CD4-positive, alpha-beta T cell (primary cell): ENCODE results near the gene BNIP2. TPM values are rescaled to one million over a fixed set of nuclear protein-coding genes. Genes with fewer than 3 reads are reported as not detected.
A peak's percentile ranks its signal among the peaks of the same experiment; 100 is the strongest.

Experiments used
- ATAC-seq: fragments of 200-7000 bp; cut with Tn5 transposase; one replicate; pipeline ENCODE4 v1.10.0; 2022; ENCODE audit warnings: mild to moderate bottlenecking; ENCODE audit not compliant: poor library complexity
- CTCF ChIA-PET: fragments of 350-600 bp; sonication (Branson Sonifier 250); formaldehyde crosslinking; loops from one replicate; lab custom pipeline; 2021; ENCODE audit warnings: antibody characterized with exemption, inconsistent platforms; lab: Charles Lee
- POLR2A ChIA-PET: fragments of 350-600 bp; sonication (Branson Sonifier 250); formaldehyde crosslinking; loops from one replicate; lab custom pipeline; 2021; ENCODE audit warnings: antibody characterized with exemption, inconsistent platforms; lab: Charles Lee
- DNase-seq, 14 experiments: peaks; one replicate each; pipeline ENCODE4 v3.0.0-alpha.2; 2013 to 2020; ENCODE audit warnings: mixed read lengths in 2 of 14
- H3K27ac ChIP-seq, 2 donors: one replicate each; pipeline versions ENCODE4 v1.5.1 to v1.7.0; 2013; ENCODE audit warnings: low read length in 2 of 2, low read depth in 1 of 2, mild to moderate bottlenecking in 1 of 2
- H3K27me3 ChIP-seq, 2 experiments: 1 replicate in 1 of 2; 2 replicates in 1 of 2; pipeline versions ENCODE4 v1.6.1 to v1.7.0; 2013; ENCODE audit warnings: low read length in 2 of 2, control low read depth in 1 of 2, mild to moderate bottlenecking in 1 of 2, moderate library complexity in 1 of 2; ENCODE audit not compliant: insufficient read depth in 2 of 2, control insufficient read depth in 1 of 2
- H3K36me3 ChIP-seq: one replicate; pipeline ENCODE4 v1.6.1; 2013; ENCODE audit warnings: low read length, control low read depth; ENCODE audit not compliant: insufficient read depth
- H3K4me1 ChIP-seq: one replicate; pipeline ENCODE4 v1.6.1; 2013; ENCODE audit warnings: low read length, control low read depth; ENCODE audit not compliant: insufficient read depth
- H3K4me3 ChIP-seq: one replicate; pipeline ENCODE4 v1.5.1; 2013; ENCODE audit warnings: mild to moderate bottlenecking, low read length, moderate library complexity
- H3K9me3 ChIP-seq, 2 experiments: 1 replicate in 1 of 2; 2 replicates in 1 of 2; pipeline versions ENCODE4 v1.6.1 to v1.7.0; 2013; ENCODE audit warnings: low read length in 2 of 2, mild to moderate bottlenecking in 2 of 2, control low read depth in 1 of 2, moderate library complexity in 1 of 2; ENCODE audit not compliant: control insufficient read depth in 1 of 2, insufficient read depth in 1 of 2
- H3K27ac Mint-ChIP-seq: one replicate; pipeline ENCODE4 v1.8.0; 2020; ENCODE audit warnings: mixed read lengths
- H3K27me3 Mint-ChIP-seq: one replicate; pipeline ENCODE4 v1.8.0; 2021; ENCODE audit warnings: mixed read lengths
- H3K36me3 Mint-ChIP-seq: one replicate; pipeline ENCODE4 v1.8.0; 2021; ENCODE audit warnings: low read depth, mixed read lengths
- H3K4me1 Mint-ChIP-seq: one replicate; pipeline ENCODE4 v1.8.0; 2021; ENCODE audit warnings: low read depth, mixed read lengths
- H3K4me3 Mint-ChIP-seq: one replicate; pipeline ENCODE4 v1.8.0; 2020; ENCODE audit warnings: mild to moderate bottlenecking, mixed read lengths
- H3K9me3 Mint-ChIP-seq: one replicate; pipeline ENCODE4 v1.8.0; 2020; ENCODE audit warnings: mixed read lengths
- CTCF ChIP-seq: fragments of 200-600 bp; IDR thresholded peaks from one replicate; pipeline ENCODE4 v1.8.0; 2022; ENCODE audit warnings: antibody characterized with exemption, mild to moderate bottlenecking
- intact Hi-C, 2 experiments: fragments of 100-400 bp; cut with DNase I in 1 of 2; cut with micrococcal nuclease in 1 of 2; formaldehyde crosslinking; loops; one replicate each; pipeline versions ENCODE4 v1.15.1 to v1.9.0; 2023 to 2025; cut with DNase I, micrococcal nuclease
- total RNA-seq, 174 experiments: library from RNA in 2 of 174; stranded (reverse) in 2 of 174; gene quantifications; one replicate each; pipeline ENCODE4 v1.2.3 and lab custom pipeline; 2021 to 2026

BNIP2 gene
- total RNA-seq, 2 experiments from 2014 or later, result 109 TPM

- peak overlapping the region; percentile 95 for H3K4me3 Mint-ChIP-seq
- H3K9me3 Mint-ChIP-seq, result no peaks in the 10 kb centered on the region
- ChIA-PET CTCF (interaction anchor here (1.2 to 3.1 kb wide), 4 partner anchors 32 to 831 kb away, joined by 3 to 10 read pairs (median 4); partner anchors contain the start of gene GTF2A2), POLR2A (interaction anchor here (0.6 to 4.2 kb wide), 17 partner anchors 26 to 1983 kb away, joined by 3 to 68 read pairs (median 4); partner anchors contain the start of genes ANXA2, FOXB1, GTF2A2 and ICE2)
- peak; percentile 39 to 85 (median 67) for DNase-seq
- H3K4me1 ChIP-seq, result peaks cover 33% of the 10 kb centered on the region
- H3K27me3 Mint-ChIP-seq, result no peaks in the 10 kb centered on the region
- peak; percentile 43 for ATAC-seq
- H3K36me3 ChIP-seq, result peaks cover 11% of the 10 kb centered on the region
- peaks cover 34% of the 10 kb centered on the region for H3K36me3 Mint-ChIP-seq
- peak overlapping the region; percentile 99 for H3K27ac Mint-ChIP-seq
- H3K27ac ChIP-seq, result peak overlapping the region; percentile 92 to 99
- H3K4me3 ChIP-seq, result peak overlapping the region; percentile 97
- peaks cover 38% of the 10 kb centered on the region for H3K4me1 Mint-ChIP-seq
- no peaks in the 10 kb centered on the region for H3K27me3 ChIP-seq
- no peak for TF ChIP-seq CTCF
- no peaks in the 10 kb centered on the region for H3K9me3 ChIP-seq
- intact Hi-C loops, result loop anchor here (1.0 to 10.0 kb wide), 13 partner anchors 32 to 1985 kb away; partner anchors contain the start of genes GTF2A2 (in 2 of the 2), ICE2 (in 2 of the 2), ANXA2 (in 1 of the 2) and CCNB2 (in 1 of the 2)
Measured at GRCh38 chr15:59689626-59690236, 611 bp upstream of the BNIP2 start.

- no peak for TF ChIP-seq CTCF
- peaks cover 43% of the 10 kb centered on the region for H3K36me3 Mint-ChIP-seq
- intact Hi-C loops, result loop anchor here (2.0 to 10.0 kb wide), 6 partner anchors 32 to 1984 kb away; partner anchors contain the start of genes ANXA2 (in 1 of the 2), CCNB2 (in 1 of the 2), GTF2A2 (in 1 of the 2) and POLR2M (in 1 of the 2)
- ChIA-PET POLR2A (interaction anchor here (0.8 to 4.2 kb wide), 7 partner anchors 32 to 917 kb away, joined by 3 to 68 read pairs (median 7); partner anchors contain the start of genes ANXA2, GTF2A2 and MINDY2), CTCF (interaction anchor here (0.6 to 1.0 kb wide), 2 partner anchors 31 to 671 kb away, joined by 3 read pairs; no protein-coding TSS in a partner anchor)
- ATAC-seq, result peak; percentile 7
- H3K27ac ChIP-seq, result peak overlapping the region; percentile 99 to 100
- no peaks in the 10 kb centered on the region for H3K27me3 ChIP-seq
- H3K36me3 ChIP-seq, result peaks cover 20% of the 10 kb centered on the region
- peaks cover 33% of the 10 kb centered on the region for H3K4me1 ChIP-seq
- peak overlapping the region; percentile 97 for H3K4me3 ChIP-seq
- H3K27ac Mint-ChIP-seq, result peak overlapping the region; percentile 99
- DNase-seq, result peak in 7 of 14 experiments; percentile 1 to 76 (median 28)
- no peaks in the 10 kb centered on the region for H3K9me3 Mint-ChIP-seq
- H3K27me3 Mint-ChIP-seq, result no peaks in the 10 kb centered on the region
- peak overlapping the region; percentile 95 for H3K4me3 Mint-ChIP-seq
- no peaks in the 10 kb centered on the region for H3K9me3 ChIP-seq
- peaks cover 47% of the 10 kb centered on the region for H3K4me1 Mint-ChIP-seq
Measured at GRCh38 chr15:59688423-59688781, 718 bp downstream of the BNIP2 start.

- peaks cover 52% of the 10 kb centered on the region for H3K4me1 Mint-ChIP-seq
- POLR2A ChIA-PET, result interaction anchor here (1.0 to 4.2 kb wide), 3 partner anchors 31 to 710 kb away, joined by 3 to 68 read pairs (median 14); partner anchors contain the start of genes ANXA2 and GTF2A2
- no peak for TF ChIP-seq CTCF
- no peaks in the 10 kb centered on the region for H3K27me3 ChIP-seq
- peak overlapping the region; percentile 95 for H3K4me3 Mint-ChIP-seq
- intact Hi-C loops, result loop anchor here (2.0 to 10.0 kb wide), 6 partner anchors 31 to 1983 kb away; partner anchors contain the start of genes ANXA2 (in 1 of the 2), CCNB2 (in 1 of the 2), GTF2A2 (in 1 of the 2) and POLR2M (in 1 of the 2)
- H3K27me3 Mint-ChIP-seq, result no peaks in the 10 kb centered on the region
- H3K27ac Mint-ChIP-seq, result peak overlapping the region; percentile 99
- peaks cover 33% of the 10 kb centered on the region for H3K4me1 ChIP-seq
- no peaks in the 10 kb centered on the region for H3K9me3 ChIP-seq
- H3K27ac ChIP-seq, result peak overlapping the region; percentile 99 to 100
- H3K36me3 Mint-ChIP-seq, result peaks cover 49% of the 10 kb centered on the region
- H3K36me3 ChIP-seq, result peaks cover 22% of the 10 kb centered on the region
- ATAC-seq (peak; percentile 16), DNase-seq (peak in 7 of 14 experiments; percentile 3 to 71 (median 31))
- CTCF ChIA-PET, result interaction anchor here (0.6 to 1.0 kb wide), 2 partner anchors 30 to 672 kb away, joined by 3 read pairs; no protein-coding TSS in a partner anchor
- peak overlapping the region; percentile 97 for H3K4me3 ChIP-seq
- H3K9me3 Mint-ChIP-seq, result no peaks in the 10 kb centered on the region
Measured at GRCh38 chr15:59687836-59688235, 1.3 kb downstream of the BNIP2 start.
